ENCODE data around the gene RBM43.

GRCh38 chr2:151206446-151206968 is 55.2 kb downstream of the RBM43 start:
- TF ChIP-seq CTCF (conservative IDR thresholded peaks at IDR 0.05; ENCODE audit: low read length) (no peak), EZH2phosphoT487 (IDR thresholded peaks at IDR 0.05; ENCODE audit: borderline replicate concordance, low read depth, low read length) (no peak)
